ENCODE data around the gene SIDT1.

Gene SIDT1

GRCh38 chr3:113531826-113532697 lies at the start of gene SIDT1:
SIDT1 (plus strand) TSS chr3:113532555; CDS start chr3:113533022, 467 bp downstream.
- DNase-seq = peak; percentile 62

GRCh38 chr3:113485161-113485609 lies 47.2 kb upstream of the SIDT1 start:
- no peak for DNase-seq

- DNase-seq = no peak
Observed at GRCh38 chr3:113495035-113495434, 37.3 kb upstream of the SIDT1 start.

GRCh38 chr3:113496924-113497323 lies 35.4 kb upstream of the SIDT1 start:
- DNase-seq = no peak

GRCh38 chr3:113498221-113499005 lies 33.9 kb upstream of the SIDT1 start:
- DNase-seq = no peak

- DNase-seq = no peak
Observed at GRCh38 chr3:113499081-113499480, 33.3 kb upstream of the SIDT1 start.

- no peak for DNase-seq
Observed at GRCh38 chr3:113501597-113501996, 30.8 kb upstream of the SIDT1 start.

- DNase-seq = no peak
Observed at GRCh38 chr3:113505867-113506266, 26.5 kb upstream of the SIDT1 start.

GRCh38 chr3:113507501-113508067 lies 24.8 kb upstream of the SIDT1 start:
- DNase-seq = no peak

GRCh38 chr3:113508966-113509365 lies 23.4 kb upstream of the SIDT1 start:
- no peak for DNase-seq

- no peak for DNase-seq
Observed at GRCh38 chr3:113514265-113514769, 18.0 kb upstream of the SIDT1 start.

GRCh38 chr3:113516115-113516505 lies 16.2 kb upstream of the SIDT1 start:
- DNase-seq = no peak

- DNase-seq = no peak
Observed at GRCh38 chr3:113521981-113522380, 10.4 kb upstream of the SIDT1 start.

GRCh38 chr3:113523241-113523640 lies 9.1 kb upstream of the SIDT1 start:
- no peak for DNase-seq

GRCh38 chr3:113532698-113533533 lies 561 bp downstream of the SIDT1 start:
- no peak for DNase-seq

GRCh38 chr3:113533534-113533892 lies 1.2 kb downstream of the SIDT1 start:
- DNase-seq = no peak

GRCh38 chr3:113534365-113534764 lies 2.0 kb downstream of the SIDT1 start:
- no peak for DNase-seq

GRCh38 chr3:113535898-113536297 lies 3.5 kb downstream of the SIDT1 start:
- DNase-seq = no peak

- DNase-seq = no peak
Observed at GRCh38 chr3:113536627-113537101, 4.3 kb downstream of the SIDT1 start.

- no peak for DNase-seq
Observed at GRCh38 chr3:113537155-113537554, 4.8 kb downstream of the SIDT1 start.

- no peak for DNase-seq
Observed at GRCh38 chr3:113541519-113541918, 9.2 kb downstream of the SIDT1 start.

GRCh38 chr3:113545594-113545993 lies 13.2 kb downstream of the SIDT1 start:
- DNase-seq = no peak
